Lower lobe of right lung (tissue), 2 donors: ENCODE data around the gene SOX9. TPM values are rescaled to one million over a fixed set of nuclear protein-coding genes. Genes with fewer than 3 reads are reported as not detected.
A peak's percentile ranks its signal among the peaks of the same experiment; 100 is the strongest.

Source experiments
- ATAC-seq, 2 donors: fragments of 200-7000 bp; cut with Tn5 transposase; one replicate each; pipeline ENCODE4 v1.9.1; 2020 to 2022; ENCODE audit warnings: mild to moderate bottlenecking in 2 of 2, moderate library complexity in 2 of 2
- DNase-seq: peaks from one replicate; pipeline ENCODE4 v3.0.0-alpha.2; 2020
- H3K27ac ChIP-seq: fragments of 200-600 bp; one replicate; pipeline ENCODE4 v1.8.0; 2022
- H3K27me3 ChIP-seq: fragments of 200-600 bp; one replicate; pipeline ENCODE4 v1.8.0; 2022; ENCODE audit warnings: low read depth
- H3K36me3 ChIP-seq: fragments of 200-600 bp; one replicate; pipeline ENCODE4 v1.8.0; 2022; ENCODE audit warnings: mild to moderate bottlenecking
- H3K4me1 ChIP-seq: fragments of 200-600 bp; one replicate; pipeline ENCODE4 v1.8.0; 2022
- H3K4me3 ChIP-seq: fragments of 200-600 bp; one replicate; pipeline ENCODE4 v1.8.0; 2022; ENCODE audit warnings: mild to moderate bottlenecking
- H3K9me3 ChIP-seq: fragments of 200-600 bp; one replicate; pipeline ENCODE4 v1.8.0; 2022
- CTCF ChIP-seq: fragments of 200-600 bp; IDR thresholded peaks from one replicate; pipeline ENCODE4 v1.8.0; 2022; ENCODE audit warnings: antibody characterized with exemption, mild to moderate bottlenecking
- intact Hi-C: fragments of 100-400 bp; cut with DNase I; formaldehyde crosslinking; loops from one replicate; pipeline ENCODE4 v1.11.0; 2022
- total RNA-seq: library from RNA; stranded (reverse); fragmentation: NEBNext Ultra II Directional; extraction: Animal tissue kit (Norgen Biotek cat#: 25700); gene quantifications from one replicate; pipeline ENCODE4 v1.2.1, GENCODE V29; 2021
- donor health status: DM: no; HTN: yes; CAD: no; lungs with severe emphysema.

Gene SOX9
- total RNA-seq, 1 donor from 2014 or later, result 4.3 TPM

DNA sequence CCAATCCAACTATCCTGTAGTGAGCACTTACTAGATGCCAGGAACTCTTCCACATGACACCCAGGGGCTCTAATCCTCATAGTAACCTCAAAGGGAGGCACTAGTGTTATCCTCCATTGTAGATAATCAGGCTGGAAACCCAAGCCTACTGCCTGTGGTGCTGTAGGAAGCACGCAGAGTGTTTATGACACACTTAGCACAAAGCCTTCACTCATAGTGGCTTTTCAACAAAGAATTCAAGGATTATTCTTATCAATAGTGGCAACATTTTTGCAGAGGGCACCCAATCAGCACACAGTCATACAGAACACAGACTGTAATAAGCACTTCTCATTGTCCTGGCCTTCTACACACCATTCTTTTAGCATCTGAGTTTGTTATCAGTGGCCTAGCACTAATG is 18.5 kb upstream of the SOX9 start:
- TF ChIP-seq CTCF, result no peak
- Histone ChIP-seq H3K27me3 (no peaks in the 10 kb centered on the region), H3K36me3 (no peaks in the 10 kb centered on the region), H3K4me1 (no peaks in the 10 kb centered on the region), H3K27ac (no peak overlapping the region), H3K9me3 (no peaks in the 10 kb centered on the region), H3K4me3 (no peak overlapping the region)
- DNase-seq (no peak), ATAC-seq (no peak)
- intact Hi-C loops, result no loop called here

GRCh38 chr17:72104164-72104862 is 16.5 kb upstream of the SOX9 start:
- no peak overlapping the region for H3K27ac ChIP-seq
- TF ChIP-seq CTCF, result no peak
- no peak overlapping the region for H3K4me3 ChIP-seq
- H3K36me3 ChIP-seq, result no peaks in the 10 kb centered on the region
- no peak for DNase-seq
- peaks cover 3% of the 10 kb centered on the region for H3K27me3 ChIP-seq
- H3K9me3 ChIP-seq, result no peaks in the 10 kb centered on the region
- H3K4me1 ChIP-seq, result no peaks in the 10 kb centered on the region
- no peak for ATAC-seq
- intact Hi-C loops, result no loop called here

DNA sequence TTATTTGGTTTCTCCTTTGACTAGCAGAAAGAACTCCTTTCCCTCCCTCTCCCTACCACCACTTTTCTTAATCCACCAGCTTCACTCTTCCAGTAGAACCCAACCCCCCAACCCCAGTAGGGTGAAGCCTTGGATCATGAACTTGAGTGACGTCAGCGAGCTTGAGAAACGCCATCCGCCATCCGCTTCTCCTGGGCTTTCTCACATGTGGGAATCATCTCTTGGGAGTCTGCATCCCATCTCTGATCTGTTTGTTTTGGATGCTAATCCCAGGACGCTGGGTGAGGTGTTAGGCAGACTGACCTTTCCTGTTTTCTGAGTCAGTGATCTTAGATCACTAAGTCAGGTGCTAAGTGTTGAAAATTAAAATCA is 16.0 kb upstream of the SOX9 start:
- DNase-seq (no peak), ATAC-seq (no peak)
- no peaks in the 10 kb centered on the region for H3K9me3 ChIP-seq
- H3K4me3 ChIP-seq, result no peak overlapping the region
- intact Hi-C loops, result no loop called here
- no peaks in the 10 kb centered on the region for H3K36me3 ChIP-seq
- TF ChIP-seq CTCF, result no peak
- H3K27me3 ChIP-seq, result peaks cover 5% of the 10 kb centered on the region
- no peak overlapping the region for H3K27ac ChIP-seq
- H3K4me1 ChIP-seq, result no peaks in the 10 kb centered on the region

GRCh38 chr17:72107100-72107499 is 13.7 kb upstream of the SOX9 start:
- H3K36me3 ChIP-seq, result no peaks in the 10 kb centered on the region
- intact Hi-C loops, result no loop called here
- H3K27ac ChIP-seq, result no peak overlapping the region
- no peak overlapping the region for H3K4me3 ChIP-seq
- no peak for DNase-seq
- peaks cover 5% of the 10 kb centered on the region for H3K27me3 ChIP-seq
- H3K9me3 ChIP-seq, result no peaks in the 10 kb centered on the region
- TF ChIP-seq CTCF, result no peak
- ATAC-seq, result no peak
- no peaks in the 10 kb centered on the region for H3K4me1 ChIP-seq

- peak overlapping the region; percentile 29 for H3K4me3 ChIP-seq
Measured at GRCh38 chr17:72110231-72110941, 10.4 kb upstream of the SOX9 start.

More at GRCh38 chr17:72110231-72110941, 10.4 kb upstream of the SOX9 start:
- no peak overlapping the region for H3K27ac ChIP-seq
- intact Hi-C loops, result loop anchor here (10.0 kb wide), 1 partner anchor 636 kb away; no protein-coding TSS in a partner anchor
- TF ChIP-seq CTCF, result no peak
- no peaks in the 10 kb centered on the region for H3K4me1 ChIP-seq
- DNase-seq (no peak), ATAC-seq (peak; percentile 27 to 41)
- H3K36me3 ChIP-seq, result no peaks in the 10 kb centered on the region
- H3K9me3 ChIP-seq, result no peaks in the 10 kb centered on the region
- H3K27me3 ChIP-seq, result peaks cover 21% of the 10 kb centered on the region
